H9 (cell line): ENCODE data around the gene EAF1. TPM values are rescaled to one million over a fixed set of nuclear protein-coding genes. Genes with fewer than 3 reads are reported as not detected.

Source experiments
- DNase-seq: peaks from one replicate; pipeline ENCODE4 v3.0.0-alpha.2; 2017
- H2AFZ ChIP-seq: one replicate; pipeline ENCODE4 v1.6.1; 2013; ENCODE audit warnings: mild to moderate bottlenecking, low read length, control low read depth, moderate library complexity
- H2AK5ac ChIP-seq: 2 replicates; pipeline ENCODE4 v1.6.1; 2013; ENCODE audit warnings: low read length, control low read depth, mixed read lengths; ENCODE audit not compliant: insufficient read length
- H2BK120ac ChIP-seq: one replicate; pipeline ENCODE4 v1.6.1; 2013; ENCODE audit warnings: low read depth, mild to moderate bottlenecking, low read length, control low read depth, inconsistent platforms; ENCODE audit not compliant: poor library complexity, severe bottlenecking
- H2BK12ac ChIP-seq: 2 replicates; pipeline ENCODE4 v1.6.1; 2013; ENCODE audit warnings: low read length, control low read depth, mixed read lengths, low read depth; ENCODE audit not compliant: insufficient read length
- H2BK15ac ChIP-seq: 2 replicates; pipeline ENCODE4 v1.6.1; 2013; ENCODE audit warnings: low read depth, low read length, control low read depth
- H2BK20ac ChIP-seq: one replicate; pipeline ENCODE4 v1.6.1; 2013; ENCODE audit warnings: low read depth, mild to moderate bottlenecking, low read length, control low read depth, inconsistent platforms; ENCODE audit not compliant: poor library complexity, severe bottlenecking
- H2BK5ac ChIP-seq: 2 replicates; pipeline ENCODE4 v1.6.1; 2013; ENCODE audit warnings: low read length, control low read depth, mixed read lengths; ENCODE audit not compliant: insufficient read length
- H3K14ac ChIP-seq: 2 replicates; pipeline ENCODE4 v1.6.1; 2013; ENCODE audit warnings: low read length, control low read depth; ENCODE audit not compliant: insufficient read depth
- H3K18ac ChIP-seq: 2 replicates; pipeline ENCODE4 v1.6.1; 2013; ENCODE audit warnings: low read depth, mild to moderate bottlenecking, mixed read lengths, low read length, control low read depth; ENCODE audit not compliant: insufficient read length
- H3K23ac ChIP-seq: 2 replicates; pipeline ENCODE4 v1.6.1; 2013; ENCODE audit warnings: low read length, control low read depth, mixed read lengths, low read depth; ENCODE audit not compliant: insufficient read length
- H3K23me2 ChIP-seq: 2 replicates; pipeline ENCODE4 v1.6.1; 2013; ENCODE audit warnings: low read depth, mild to moderate bottlenecking, mixed read lengths, low read length, control low read depth; ENCODE audit not compliant: insufficient read length, poor library complexity, severe bottlenecking
- H3K27ac ChIP-seq: 2 replicates; pipeline ENCODE4 v1.5.1; 2013; ENCODE audit warnings: low read length, control low read depth, mixed read lengths, low read depth; ENCODE audit not compliant: insufficient read length
- H3K27me3 ChIP-seq: 2 replicates; pipeline ENCODE4 v1.6.1; 2013; ENCODE audit warnings: low read length, control low read depth, inconsistent platforms; ENCODE audit not compliant: insufficient read depth
- H3K4ac ChIP-seq: 2 replicates; pipeline ENCODE4 v1.6.1; 2013; ENCODE audit warnings: low read depth, mild to moderate bottlenecking, control low read depth, inconsistent platforms, low read length, moderate library complexity
- H3K4me1 ChIP-seq: 2 replicates; pipeline ENCODE4 v1.6.1; 2013; ENCODE audit warnings: low read length, control low read depth, inconsistent platforms; ENCODE audit not compliant: insufficient read depth
- H3K4me2 ChIP-seq: 2 replicates; pipeline ENCODE4 v1.6.1; 2013; ENCODE audit warnings: low read length, control low read depth, mixed read lengths; ENCODE audit not compliant: insufficient read length, insufficient read depth
- H3K56ac ChIP-seq: 2 replicates; pipeline ENCODE4 v1.6.1; 2013; ENCODE audit warnings: low read depth, mild to moderate bottlenecking, mixed read lengths, low read length, control low read depth; ENCODE audit not compliant: insufficient read length
- H3K79me1 ChIP-seq: 2 replicates; pipeline ENCODE4 v1.6.1; 2013; ENCODE audit warnings: low read depth, mild to moderate bottlenecking, moderate library complexity, low read length, control low read depth, inconsistent platforms; ENCODE audit not compliant: insufficient read depth, poor library complexity, severe bottlenecking
- H3K79me2 ChIP-seq: 2 replicates; pipeline ENCODE4 v1.6.1; 2013; ENCODE audit warnings: low read length, control low read depth, inconsistent platforms; ENCODE audit not compliant: insufficient read depth
- H3K9ac ChIP-seq: 2 replicates; pipeline ENCODE4 v1.6.1; 2013; ENCODE audit warnings: low read length, control low read depth, mixed read lengths; ENCODE audit not compliant: insufficient read length; ENCODE audit errors: extremely low read depth
- H3K9me3 ChIP-seq: one replicate; pipeline ENCODE4 v1.6.1; 2013; ENCODE audit warnings: low read depth, low read length, inconsistent platforms; ENCODE audit not compliant: control insufficient read depth
- H3T11ph ChIP-seq: one replicate; pipeline ENCODE4 v1.6.1; 2013; ENCODE audit warnings: mild to moderate bottlenecking, low read length, control low read depth, inconsistent platforms
- H4K20me1 ChIP-seq: one replicate; pipeline ENCODE4 v1.6.1; 2013; ENCODE audit not compliant: control insufficient read depth, insufficient read length, insufficient read depth
- H4K5ac ChIP-seq: 2 replicates; pipeline ENCODE4 v1.6.1; 2013; ENCODE audit warnings: low read depth, mild to moderate bottlenecking, mixed read lengths, low read length, control low read depth; ENCODE audit not compliant: insufficient read length
- H4K8ac ChIP-seq: replicated peaks from 2 replicates; pipeline ENCODE4 v1.6.1; 2013; ENCODE audit warnings: low read length, control low read depth, mixed read lengths, low read depth; ENCODE audit not compliant: insufficient read length
- H4K91ac ChIP-seq: 2 replicates; pipeline ENCODE4 v1.6.1; 2013; ENCODE audit warnings: low read depth, mild to moderate bottlenecking, moderate library complexity, mixed read lengths, low read length, control low read depth; ENCODE audit not compliant: insufficient read length
- H3K27ac Mint-ChIP-seq, 3 experiments: 2 replicates in 2 of 3; 3 replicates in 1 of 3; pipeline ENCODE4 v1.8.0; 2020 to 2021; ENCODE audit warnings: mixed read lengths in 3 of 3, mild to moderate bottlenecking in 1 of 3, moderate library complexity in 1 of 3
- H3K27me3 Mint-ChIP-seq: 2 replicates; pipeline ENCODE4 v1.8.0; 2021; ENCODE audit warnings: low read depth, mild to moderate bottlenecking, moderate library complexity, mixed read lengths
- H3K36me3 Mint-ChIP-seq, 3 experiments: 2 replicates in 2 of 3; 3 replicates in 1 of 3; pipeline ENCODE4 v1.8.0; 2020 to 2021; ENCODE audit warnings: low read depth in 3 of 3, mixed read lengths in 3 of 3; ENCODE audit not compliant: insufficient read depth in 1 of 3
- H3K4me1 Mint-ChIP-seq, 2 experiments: 2 replicates each; pipeline ENCODE4 v1.8.0; 2020; ENCODE audit warnings: mixed read lengths in 2 of 2
- H3K4me3 Mint-ChIP-seq, 2 experiments: 2 replicates in 1 of 2; 3 replicates in 1 of 2; pipeline ENCODE4 v1.8.0; 2020 to 2021; ENCODE audit warnings: mild to moderate bottlenecking in 2 of 2, mixed read lengths in 2 of 2, moderate library complexity in 1 of 2
- H3K9me3 Mint-ChIP-seq, 2 experiments: 2 replicates in 1 of 2; 3 replicates in 1 of 2; pipeline ENCODE4 v1.8.0; 2020; ENCODE audit warnings: mild to moderate bottlenecking in 2 of 2, mixed read lengths in 2 of 2, moderate library complexity in 1 of 2
- CTCF ChIP-seq: fragments of 200-600 bp; sonication (generic); conservative IDR thresholded peaks from 3 replicates; pipeline ENCODE4 v1.8.0; 2021; ENCODE audit warnings: antibody characterized with exemption, mild to moderate bottlenecking
- WGBS: extraction: QIAGEN DNeasy Blood & Tissue Kit; methylation state at CpG from one replicate; pipeline ENCODE4 v1.1.7; 2013; ENCODE audit warnings: missing lambda C conversion rate, low lambda C conversion rate, mixed read lengths; ENCODE audit not compliant: insufficient read length; ENCODE audit errors: extremely low coverage; 5-methylcytosine and 5-hydroxymethylcytosine counted together
- total RNA-seq: library from RNA; stranded (reverse); gene quantifications from 2 replicates; pipeline ENCODE4 v1.2.1, GENCODE V29; 2021

The EAF1 gene
- total RNA-seq, 1 experiment from 2014 or later: 34.3 TPM

- H3K4me2 ChIP-seq: no peak overlapping the region
- no peak overlapping the region for H3T11ph ChIP-seq
- no peaks in the 10 kb centered on the region for H3K27me3 ChIP-seq
- no peak overlapping the region for H4K5ac ChIP-seq
- TF ChIP-seq CTCF: no peak
- H3K79me2 ChIP-seq: no peaks in the 10 kb centered on the region
- no peaks in the 10 kb centered on the region for H3K4me1 Mint-ChIP-seq
- no peak overlapping the region for H3K4ac ChIP-seq
- H2BK5ac ChIP-seq: no peak overlapping the region
- H2BK12ac ChIP-seq: no peak overlapping the region
- no peak overlapping the region for H2BK120ac ChIP-seq
- H3K9ac ChIP-seq: no peak overlapping the region
- no peaks in the 10 kb centered on the region for H3K23me2 ChIP-seq
- H3K9me3 ChIP-seq: no peaks in the 10 kb centered on the region
- H3K36me3 Mint-ChIP-seq: peaks cover 0 to 7% (median 6%) of the 10 kb centered on the region in 3 experiments; a peak in 2 of 7 replicates
- H4K20me1 ChIP-seq: no peaks in the 10 kb centered on the region
- H3K27ac Mint-ChIP-seq: no peak overlapping the region
- H3K14ac ChIP-seq: no peak overlapping the region
- H3K56ac ChIP-seq: no peak overlapping the region
- no peak overlapping the region for H2AK5ac ChIP-seq
- H4K8ac ChIP-seq: no peak overlapping the region
- WGBS: no CpG with 5 or more reads among the region's 1 CpG
- no peak overlapping the region for H2BK20ac ChIP-seq
- no peak overlapping the region for H2AFZ ChIP-seq
- H3K4me3 Mint-ChIP-seq: no peak overlapping the region
- no peak overlapping the region for H3K18ac ChIP-seq
- H3K27ac ChIP-seq: no peak overlapping the region
- no peak overlapping the region for H3K23ac ChIP-seq
- no peaks in the 10 kb centered on the region for H3K79me1 ChIP-seq
- H2BK15ac ChIP-seq: no peak overlapping the region
- peaks cover 5% of the 10 kb centered on the region for H3K27me3 Mint-ChIP-seq
- H3K4me1 ChIP-seq: no peaks in the 10 kb centered on the region
- H4K91ac ChIP-seq: no peak overlapping the region
- no peak for DNase-seq
- H3K9me3 Mint-ChIP-seq: peaks cover 17 to 23% of the 10 kb centered on the region in 2 experiments
Measured at GRCh38 chr3:15387171-15387581, 40.2 kb upstream of the EAF1 start.
